Karpas-422 (cell line): Measurements from ENCODE around the gene ELL. TPM values are rescaled to one million over a fixed set of nuclear protein-coding genes. Genes with fewer than 3 reads are reported as not detected.
"Not testable (repeated sequence)": the region's sequence is repeated elsewhere in the genome, so short reads cannot be mapped to it uniquely, and the experiment has no call there.

ENCODE experiments used
- DNase-seq: peaks from one replicate; pipeline ENCODE4 v3.0.0-alpha.2; 2015
- H2AFZ ChIP-seq: fragments of 200-600 bp; sonication (generic); 2 replicates; pipeline ENCODE4 v1.6.1; 2014; ENCODE audit warnings: antibody characterized with exemption, low read length, mixed read lengths
- H3K27ac ChIP-seq: fragments of 200-600 bp; sonication (generic); 2 replicates; pipeline ENCODE4 v1.5.1; 2014; ENCODE audit warnings: mild to moderate bottlenecking, low read length, moderate library complexity
- H3K27me3 ChIP-seq: fragments of 200-600 bp; sonication (generic); 2 replicates; pipeline ENCODE4 v1.6.1; 2014; ENCODE audit warnings: low read length, mixed read lengths
- H3K36me3 ChIP-seq: fragments of 200-600 bp; sonication (generic); 2 replicates; pipeline ENCODE4 v1.6.1; 2014; ENCODE audit warnings: low read length, mixed read lengths; ENCODE audit not compliant: insufficient read depth
- H3K4me1 ChIP-seq: fragments of 200-600 bp; sonication (generic); 2 replicates; pipeline ENCODE4 v1.6.1; 2014; ENCODE audit warnings: mild to moderate bottlenecking, low read length, mixed read lengths
- H3K4me2 ChIP-seq: fragments of 200-600 bp; sonication (generic); 2 replicates; pipeline ENCODE4 v1.6.1; 2014; ENCODE audit warnings: low read length, low read depth, mild to moderate bottlenecking; ENCODE audit not compliant: poor library complexity, severe bottlenecking
- H3K4me3 ChIP-seq: fragments of 200-600 bp; sonication (generic); 2 replicates; pipeline ENCODE4 v1.5.1; 2014; ENCODE audit warnings: mild to moderate bottlenecking, antibody characterized with exemption, low read length, mixed read lengths
- H3K79me2 ChIP-seq: fragments of 200-600 bp; sonication (generic); 2 replicates; pipeline ENCODE4 v1.6.1; 2014; ENCODE audit warnings: mild to moderate bottlenecking, low read length, mixed read lengths
- H3K9ac ChIP-seq: fragments of 200-600 bp; sonication (generic); 2 replicates; pipeline ENCODE4 v1.6.0; 2014; ENCODE audit warnings: low read length
- H3K9me2 ChIP-seq: fragments of 200-600 bp; sonication (generic), shearing (Covaris generic); replicated peaks from 2 replicates; pipeline ENCODE4 v1.6.0; 2014; ENCODE audit warnings: mild to moderate bottlenecking, low read length, moderate library complexity; ENCODE audit not compliant: insufficient read depth
- H3K9me3 ChIP-seq: fragments of 300-700, 200-600 bp; sonication (generic); 2 replicates; pipeline ENCODE4 v1.6.1; 2014; ENCODE audit warnings: low read length, mixed read lengths
- H4K20me1 ChIP-seq: fragments of 200-600 bp; sonication (generic); 2 replicates; pipeline ENCODE4 v1.6.1; 2014; ENCODE audit warnings: mild to moderate bottlenecking, antibody characterized with exemption, low read length, low read depth; ENCODE audit not compliant: insufficient read depth
- total RNA-seq: library from RNA; depleted of rRNA; stranded (reverse); fragments of >200 nt; shearing (Covaris generic); gene quantifications from 2 replicates; pipeline ENCODE4 v1.2.3, GENCODE V29; 2014; ENCODE audit warnings: low replicate concordance

The ELL gene
- total RNA-seq, 1 experiment from 2014 or later: 10.9 TPM

DNA sequence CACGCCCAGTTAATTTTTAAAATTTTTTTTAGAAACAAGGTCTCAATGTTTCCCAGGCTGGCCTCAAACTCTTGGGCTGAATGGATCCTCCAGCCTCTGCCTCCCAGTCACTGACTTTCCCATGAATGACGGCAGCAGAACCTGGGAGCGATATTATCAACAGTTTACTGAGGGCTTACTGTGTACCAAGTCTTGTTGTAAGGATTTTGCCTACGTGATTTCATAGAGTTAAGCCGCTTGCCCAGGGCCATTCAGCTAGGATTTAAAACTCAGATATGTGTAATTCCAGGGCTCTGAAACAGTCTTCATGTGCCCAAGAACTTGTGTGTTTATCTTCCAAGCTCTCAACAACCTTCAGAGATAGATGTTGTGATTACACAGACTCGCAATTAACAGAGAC is 29.8 kb upstream of the ELL start:
- Histone ChIP-seq H3K4me3 (no peak overlapping the region), H3K27me3 (no peaks in the 10 kb centered on the region), H4K20me1 (no peaks in the 10 kb centered on the region), H3K4me1 (no peaks in the 10 kb centered on the region), H3K9me2 (no peaks in the 10 kb centered on the region), H3K79me2 (no peaks in the 10 kb centered on the region), H3K9ac (no peak overlapping the region), H3K9me3 (no peaks in the 10 kb centered on the region), H3K4me2 (no peak overlapping the region), H3K36me3 (no peaks in the 10 kb centered on the region), H2AFZ (no peak overlapping the region), H3K27ac (no peak overlapping the region)
- no peak for DNase-seq

DNA sequence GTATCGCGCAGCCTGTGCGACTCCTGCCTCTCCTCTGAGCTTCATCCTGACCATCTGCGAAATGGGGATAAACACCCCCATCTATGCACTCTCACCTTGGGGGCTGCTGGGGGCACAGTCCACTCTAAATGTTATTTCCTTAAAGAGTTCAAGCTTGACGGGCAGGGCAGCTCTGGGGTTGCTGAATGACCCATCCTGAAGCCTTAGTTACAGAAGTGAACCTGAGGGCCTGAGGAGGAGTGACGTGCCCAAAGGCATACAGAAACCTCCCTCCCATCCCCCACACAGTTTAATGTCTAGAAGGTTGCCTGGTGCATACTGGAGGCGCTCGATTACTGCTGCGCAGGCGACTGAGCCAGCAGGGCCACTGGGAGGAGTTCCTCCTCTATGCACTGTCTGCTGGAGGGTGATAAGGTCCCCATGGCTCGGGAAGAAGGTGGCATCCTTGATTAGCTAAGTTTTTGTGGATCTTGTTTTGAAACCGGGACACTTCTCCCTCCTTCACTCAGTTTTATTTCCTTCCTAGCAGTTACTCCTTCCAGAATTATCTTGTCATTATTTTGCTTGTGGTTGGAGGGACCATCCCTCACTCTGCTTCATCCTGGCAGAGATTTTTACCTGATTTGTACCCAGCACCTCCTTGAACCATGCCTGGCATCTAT is 22.1 kb upstream of the ELL start:
- peak overlapping the region; percentile 75; the same call in 1 of the 2 replicates for H2AFZ ChIP-seq
- peak overlapping the region; percentile 76 for H3K4me2 ChIP-seq
- H3K27ac ChIP-seq: no peak overlapping the region
- H3K4me3 ChIP-seq: peak overlapping the region; percentile 63
- H3K27me3 ChIP-seq: no peaks in the 10 kb centered on the region
- peaks cover 17% of the 10 kb centered on the region for H3K4me1 ChIP-seq
- H3K36me3 ChIP-seq: peaks cover 6% of the 10 kb centered on the region; the same call in 1 of the 2 replicates
- no peaks in the 10 kb centered on the region for H3K9me2 ChIP-seq
- peaks cover 18% of the 10 kb centered on the region for H3K79me2 ChIP-seq
- no peaks in the 10 kb centered on the region for H4K20me1 ChIP-seq
- no peaks in the 10 kb centered on the region for H3K9me3 ChIP-seq
- peak; percentile 87 for DNase-seq
- peak overlapping the region; percentile 67 for H3K9ac ChIP-seq

DNA sequence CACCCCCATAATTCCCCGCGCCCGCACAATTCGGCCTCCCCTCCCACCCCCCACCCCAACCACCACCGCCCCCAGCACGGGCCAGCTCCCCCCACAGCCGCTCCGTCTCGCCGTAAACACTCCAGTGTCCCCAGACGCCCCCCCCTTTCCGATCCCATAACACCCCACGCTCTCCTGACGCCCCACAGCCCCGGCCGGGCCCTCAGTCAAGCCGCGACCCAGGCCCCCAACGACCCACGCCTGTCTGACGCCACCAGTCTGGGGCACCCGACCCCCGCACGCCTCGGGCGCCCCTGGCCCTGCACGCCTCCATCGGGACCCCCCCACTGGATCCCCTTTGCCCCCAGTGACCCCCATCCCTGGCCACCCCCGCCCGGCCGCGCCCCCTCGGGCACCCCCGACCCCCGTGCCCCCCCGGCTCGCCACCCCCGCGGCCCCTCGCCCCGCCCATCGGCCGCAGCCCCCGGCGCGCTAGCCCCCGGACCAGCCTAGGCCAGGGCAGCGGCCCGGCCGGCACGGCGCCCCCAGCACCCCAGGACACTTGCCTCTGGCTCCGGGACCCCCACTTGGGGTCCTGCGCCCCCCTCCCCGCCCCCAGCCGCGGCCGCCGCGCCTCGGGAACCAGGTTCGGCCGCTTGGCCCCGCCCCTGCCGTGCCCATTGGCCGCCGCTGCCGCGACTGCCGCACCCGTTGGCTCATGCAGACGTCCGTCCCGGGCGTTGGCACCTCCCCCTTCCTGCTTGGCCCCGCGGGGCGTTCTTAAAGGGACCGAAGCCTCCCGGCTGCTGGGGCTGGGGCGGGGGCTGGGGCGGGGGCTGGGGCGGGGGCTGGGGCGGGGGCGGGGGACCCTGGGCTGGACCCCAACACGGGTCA is 21.3 kb upstream of the ELL start, which contains the start of gene FKBP8:
Gene FKBP8 (minus strand): TSS at position 633 of the 873 bp plus-strand sequence. CDS start 1,603 bp downstream, outside the sequence.
- H4K20me1 ChIP-seq: no peaks in the 10 kb centered on the region
- peak within 1 kb of the TSS; percentile 77 for H3K9ac ChIP-seq
- peak within 1 kb of the TSS; percentile 75; the same call in 1 of the 2 replicates for H2AFZ ChIP-seq
- peaks cover 18% of the 10 kb centered on the region for H3K79me2 ChIP-seq
- peak within 1 kb of the TSS; percentile 81 for H3K4me2 ChIP-seq
- H3K4me1 ChIP-seq: peaks cover 17% of the 10 kb centered on the region
- H3K27me3 ChIP-seq: no peaks in the 10 kb centered on the region
- no peaks in the 10 kb centered on the region for H3K9me3 ChIP-seq
- no peaks in the 10 kb centered on the region for H3K9me2 ChIP-seq
- peak within 1 kb of the TSS; percentile 77 for H3K4me3 ChIP-seq
- DNase-seq: peak; percentile 96
- H3K27ac ChIP-seq: peak within 1 kb of the TSS; percentile 46
- peaks cover 6% of the 10 kb centered on the region; the same call in 1 of the 2 replicates for H3K36me3 ChIP-seq

DNA sequence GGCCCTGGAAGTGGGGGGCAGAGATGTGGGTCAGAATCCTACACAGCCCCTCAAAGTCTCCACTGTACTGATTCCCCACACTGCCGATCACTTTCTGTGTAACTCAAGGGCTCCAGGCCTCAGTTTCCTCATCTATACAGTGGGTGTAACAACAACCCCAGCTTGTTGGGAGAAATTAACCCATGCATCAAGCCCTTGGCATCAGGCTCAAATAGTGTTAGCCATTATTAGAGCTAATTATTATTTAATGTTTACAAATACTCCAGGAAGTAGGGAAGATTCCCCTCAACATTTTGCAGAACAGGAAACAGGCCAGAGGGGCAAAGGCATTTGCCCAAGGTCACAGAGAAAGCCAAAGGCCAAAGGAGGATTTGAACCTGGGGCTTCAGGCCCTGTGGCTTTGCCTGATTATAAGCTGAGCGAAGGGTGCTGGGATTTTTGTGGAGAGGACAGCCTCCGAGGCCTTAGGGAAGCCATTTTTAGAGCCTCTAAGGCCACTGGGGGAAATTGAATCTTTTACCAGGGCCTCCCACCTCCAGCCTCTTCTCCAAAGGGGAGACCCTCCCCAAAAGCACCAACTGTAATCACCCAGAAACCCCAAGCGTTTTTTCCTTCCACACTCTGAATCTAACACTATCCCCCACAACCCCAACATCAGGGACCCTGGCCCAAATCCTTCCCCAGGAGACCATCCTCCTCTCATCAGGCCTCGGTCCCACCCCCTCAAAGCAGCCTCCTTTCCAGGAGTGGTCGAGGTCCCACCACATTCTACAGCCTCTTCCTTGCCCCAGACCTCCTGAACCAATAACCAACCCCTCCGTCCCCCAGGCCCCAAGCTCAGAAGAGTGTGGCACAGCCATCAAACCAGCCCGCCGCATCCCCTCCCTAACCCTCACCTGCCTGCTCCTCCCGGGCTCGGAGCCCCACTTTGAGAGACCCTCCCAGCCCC is 20.4 kb upstream of the ELL start:
- Histone ChIP-seq H3K4me3 (peak overlapping the region; percentile 77), H3K4me1 (peaks cover 17% of the 10 kb centered on the region), H2AFZ (no peak overlapping the region), H3K79me2 (peaks cover 18% of the 10 kb centered on the region), H4K20me1 (no peaks in the 10 kb centered on the region), H3K9ac (peak overlapping the region; percentile 77), H3K9me2 (no peaks in the 10 kb centered on the region), H3K27ac (peak overlapping the region; percentile 46), H3K9me3 (no peaks in the 10 kb centered on the region), H3K36me3 (peaks cover 6% of the 10 kb centered on the region; the same call in 1 of the 2 replicates), H3K27me3 (no peaks in the 10 kb centered on the region), H3K4me2 (peak overlapping the region; percentile 81)
- DNase-seq: peak; percentile 54

DNA sequence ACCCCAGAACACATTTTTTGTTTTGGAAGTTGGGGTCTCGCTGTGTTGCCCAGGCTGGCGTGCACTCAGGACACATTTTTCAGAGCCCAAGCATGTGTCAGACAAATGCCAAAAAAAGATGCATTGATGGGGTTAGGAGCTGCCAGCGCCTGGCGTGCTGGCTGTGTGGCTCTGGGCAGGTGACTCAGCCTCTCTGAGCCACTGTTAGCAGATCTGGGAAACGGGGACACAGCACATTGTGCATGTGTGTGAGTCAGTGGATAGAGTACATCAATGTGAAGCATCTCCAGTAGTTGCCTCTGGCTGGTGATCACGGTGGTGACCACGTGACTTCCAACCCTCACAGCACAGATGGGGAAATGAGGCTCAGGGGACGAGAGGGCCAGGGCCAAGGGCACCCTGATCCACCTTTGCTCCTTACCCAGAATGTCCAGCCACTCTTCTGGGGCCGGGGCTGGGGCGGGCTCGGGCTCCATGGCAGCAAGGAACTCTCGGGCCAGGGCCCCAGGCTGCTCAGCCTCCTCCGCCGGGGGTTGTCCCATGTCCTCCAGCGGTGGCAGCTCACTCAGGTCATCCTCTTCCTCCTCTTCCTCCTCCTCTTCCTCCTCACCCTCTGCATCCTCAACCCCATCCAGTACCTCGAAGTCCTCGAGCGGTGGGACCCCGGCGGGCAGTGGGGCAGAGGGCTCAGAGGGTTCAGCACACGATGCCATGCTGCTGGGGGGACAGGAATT is 19.6 kb upstream of the ELL start:
- peaks cover 18% of the 10 kb centered on the region for H3K79me2 ChIP-seq
- no peak for DNase-seq
- H3K27me3 ChIP-seq: no peaks in the 10 kb centered on the region
- H3K4me1 ChIP-seq: peaks cover 17% of the 10 kb centered on the region
- peaks cover 10% of the 10 kb centered on the region; the same call in 1 of the 2 replicates for H3K36me3 ChIP-seq
- no peaks in the 10 kb centered on the region for H4K20me1 ChIP-seq
- H3K4me2 ChIP-seq: peak overlapping the region; percentile 81
- no peak overlapping the region; the same call in 1 of the 2 replicates for H3K4me3 ChIP-seq
- no peaks in the 10 kb centered on the region for H3K9me2 ChIP-seq
- H3K9ac ChIP-seq: no peak overlapping the region
- H3K27ac ChIP-seq: no peak overlapping the region; the same call in 1 of the 2 replicates
- no peak overlapping the region for H2AFZ ChIP-seq
- no peaks in the 10 kb centered on the region for H3K9me3 ChIP-seq

DNA sequence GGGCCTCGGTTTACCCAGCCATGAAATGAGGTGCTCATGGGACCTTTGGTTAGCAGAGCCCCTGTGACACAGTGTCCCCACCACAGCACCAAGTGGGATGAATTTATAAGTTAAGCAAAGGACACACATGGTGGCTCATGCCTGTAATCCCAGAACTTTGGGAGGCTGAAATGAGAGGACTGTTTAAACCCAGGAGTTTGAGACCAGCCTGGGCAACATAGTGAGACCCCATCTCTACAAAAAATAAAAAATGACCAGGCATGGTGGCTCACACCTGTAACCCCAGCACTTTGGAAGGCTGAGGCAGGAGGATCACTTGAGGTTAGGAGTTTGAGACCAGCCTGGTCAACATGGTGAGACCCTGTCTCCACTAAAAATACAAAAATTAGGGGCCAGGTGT is 18.3 kb upstream of the ELL start:
- H3K36me3 ChIP-seq: peaks cover 10% of the 10 kb centered on the region; the same call in 1 of the 2 replicates
- not testable (repeated sequence) for H3K27me3 ChIP-seq, H3K4me2 ChIP-seq, H3K27ac ChIP-seq, H3K9me2 ChIP-seq, H3K4me3 ChIP-seq, DNase-seq, H2AFZ ChIP-seq, H3K9ac ChIP-seq, H4K20me1 ChIP-seq, H3K9me3 ChIP-seq
- H3K79me2 ChIP-seq: peaks cover 18% of the 10 kb centered on the region
- peaks cover 17% of the 10 kb centered on the region for H3K4me1 ChIP-seq

DNA sequence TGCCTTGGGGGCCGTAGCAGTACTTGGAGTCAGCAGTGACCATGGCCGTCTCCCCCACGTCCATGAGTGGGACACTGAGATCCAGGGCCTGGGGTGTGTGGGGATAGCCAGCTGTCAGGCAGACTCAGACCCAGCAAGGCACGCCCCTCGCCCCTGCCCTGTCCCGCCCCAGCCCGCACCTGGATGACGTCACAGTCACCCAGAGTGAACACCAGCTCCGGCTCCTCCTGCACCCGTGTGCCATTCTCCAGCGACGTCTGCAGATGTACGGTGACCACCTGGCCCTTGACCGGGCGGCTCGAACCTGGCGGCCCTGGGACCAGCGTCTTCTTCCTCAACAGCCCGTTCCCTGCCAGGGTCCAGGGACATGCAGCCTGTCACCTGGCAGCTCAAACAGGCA is 17.5 kb upstream of the ELL start:
- DNase-seq: no peak
- Histone ChIP-seq H4K20me1 (no peaks in the 10 kb centered on the region), H3K27me3 (no peaks in the 10 kb centered on the region), H3K4me1 (peaks cover 15% of the 10 kb centered on the region), H3K4me3 (no peak overlapping the region), H3K9me3 (no peaks in the 10 kb centered on the region), H3K9me2 (no peaks in the 10 kb centered on the region), H3K36me3 (peaks cover 10% of the 10 kb centered on the region; the same call in 1 of the 2 replicates), H3K79me2 (peaks cover 18% of the 10 kb centered on the region), H2AFZ (no peak overlapping the region), H3K4me2 (no peak overlapping the region), H3K27ac (no peak overlapping the region), H3K9ac (no peak overlapping the region)
